Spinal cord (tissue), 10 donors: ENCODE data around the gene ST6GAL2. TPM values are rescaled to one million over a fixed set of nuclear protein-coding genes. Genes with fewer than 3 reads are reported as not detected.

Source experiments
- DNase-seq, 6 donors: peaks; one replicate each; pipeline versions ENCODE4 v3.0.0 to v3.0.0-alpha.2; 2013 to 2015; ENCODE audit warnings: low spot score in 6 of 6, low read depth in 4 of 6
- H3K27ac ChIP-seq: one replicate; pipeline ENCODE4 v1.5.1; 2013; ENCODE audit warnings: low read depth, low read length, control low read depth
- H3K27me3 ChIP-seq: one replicate; pipeline ENCODE4 v1.6.1; 2013; ENCODE audit warnings: low read length; ENCODE audit not compliant: control insufficient read depth, insufficient read depth
- H3K36me3 ChIP-seq: one replicate; pipeline ENCODE4 v1.6.1; 2013; ENCODE audit warnings: low read length; ENCODE audit not compliant: control insufficient read depth, insufficient read depth
- H3K4me1 ChIP-seq: one replicate; pipeline ENCODE4 v1.6.1; 2013; ENCODE audit warnings: low read length; ENCODE audit not compliant: control insufficient read depth, insufficient read depth
- H3K4me3 ChIP-seq: one replicate; pipeline ENCODE4 v1.5.1; 2013; ENCODE audit warnings: low read depth, low read length, control low read depth
- H3K9me3 ChIP-seq: one replicate; pipeline ENCODE4 v1.6.1; 2013; ENCODE audit warnings: low read length; ENCODE audit not compliant: control insufficient read depth, insufficient read depth
- WGBS: methylation state at CpG from one replicate; pipeline ENCODE4 v1.1.5; 2013; ENCODE audit warnings: missing lambda C conversion rate; ENCODE audit not compliant: insufficient coverage; 5-methylcytosine and 5-hydroxymethylcytosine counted together
- polyA plus RNA-seq, 2 donors: library from polyadenylated mRNA; unstranded; fragments of 120-200 nt; gene quantifications; one replicate each; pipeline ENCODE4 v1.2.1, GENCODE V29; 2013; ENCODE audit not compliant: insufficient read length in 2 of 2
- total RNA-seq, 2 donors: library from RNA; depleted of rRNA in 1 of 2; stranded (reverse); fragments of 120-200 nt in 1 of 2; fragments of >200 nt in 1 of 2; gene quantifications; one replicate each; pipeline versions ENCODE4 v1.2.3 to v1.2.4, GENCODE V29; 2013 to 2014
- donor health status: healthy.

The ST6GAL2 gene
- total and polyA plus RNA-seq, 4 donors = 23.0 to 74.2 (median 49.7) TPM

GRCh38 chr2:106764614-106765013 is 121.4 kb downstream of the ST6GAL2 start:
- no peak overlapping the region for H3K4me3 ChIP-seq
- no peaks in the 10 kb centered on the region for H3K27me3 ChIP-seq
- no peaks in the 10 kb centered on the region for H3K36me3 ChIP-seq
- no peak for DNase-seq
- H3K9me3 ChIP-seq = no peaks in the 10 kb centered on the region
- H3K4me1 ChIP-seq = no peaks in the 10 kb centered on the region
- no peak overlapping the region for H3K27ac ChIP-seq
- WGBS = no CpG with 5 or more reads among the region's 5 CpGs

DNA sequence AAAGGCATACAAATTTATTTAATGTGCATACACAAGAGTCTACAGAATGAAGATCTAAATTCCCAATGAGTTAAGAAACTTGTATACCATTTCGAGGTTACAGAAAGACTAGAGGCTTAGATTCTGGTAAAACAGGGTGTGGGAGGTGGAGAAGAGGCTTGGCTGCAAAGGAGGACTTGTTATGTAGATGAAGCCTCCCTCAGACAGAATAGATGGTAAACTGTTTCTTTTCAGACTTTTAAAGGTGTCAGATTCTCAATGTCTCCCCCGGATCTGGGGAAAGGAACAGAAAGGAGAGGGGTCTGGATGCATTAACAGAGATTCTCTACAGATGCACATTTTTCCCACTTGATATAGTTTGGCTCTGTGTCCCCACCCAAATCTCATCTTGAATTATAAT is 126.0 kb downstream of the ST6GAL2 start:
- Histone ChIP-seq H3K9me3 (no peaks in the 10 kb centered on the region), H3K36me3 (no peaks in the 10 kb centered on the region), H3K4me3 (no peak overlapping the region), H3K4me1 (no peaks in the 10 kb centered on the region), H3K27ac (no peak overlapping the region), H3K27me3 (no peaks in the 10 kb centered on the region)
- no peak for DNase-seq
- WGBS = 88% methylated on average over 1 of the region's 2 CpGs

GRCh38 chr2:106758901-106759497 is 127.0 kb downstream of the ST6GAL2 start:
- no peak overlapping the region for H3K27ac ChIP-seq
- H3K4me1 ChIP-seq = no peaks in the 10 kb centered on the region
- no peaks in the 10 kb centered on the region for H3K27me3 ChIP-seq
- no peaks in the 10 kb centered on the region for H3K36me3 ChIP-seq
- H3K9me3 ChIP-seq = no peaks in the 10 kb centered on the region
- no peak overlapping the region for H3K4me3 ChIP-seq
- peak in 1 of 6 donors; percentile 66 for DNase-seq
- 93% methylated on average over 1 of the region's 1 CpG for WGBS
